KMS-11 (cell line): Measurements from ENCODE around the gene TMEM72.

Experiments used
- H2AFZ ChIP-seq: fragments of 200-600 bp; sonication (generic); 2 replicates; pipeline ENCODE4 v1.6.1; 2016; ENCODE audit warnings: antibody characterized with exemption, mixed run types, low read depth
- H3K27ac ChIP-seq: fragments of 200-600 bp; sonication (generic); 2 replicates; pipeline ENCODE4 v1.6.1; 2016; ENCODE audit warnings: mild to moderate bottlenecking, mixed run types
- H3K27me3 ChIP-seq: fragments of 200-600 bp; sonication (generic); 2 replicates; pipeline ENCODE4 v1.6.1; 2017; ENCODE audit warnings: mild to moderate bottlenecking, low read depth, mixed run types, moderate library complexity; ENCODE audit not compliant: insufficient read depth
- H3K36me3 ChIP-seq: fragments of 200-600 bp; sonication (generic); 2 replicates; pipeline ENCODE4 v1.6.1; 2017; ENCODE audit warnings: mild to moderate bottlenecking, mixed run types; ENCODE audit not compliant: insufficient read depth
- H3K4me1 ChIP-seq: fragments of 200-600 bp; sonication (generic); 2 replicates; pipeline ENCODE4 v1.6.1; 2016; ENCODE audit warnings: mild to moderate bottlenecking, low read depth, mixed run types; ENCODE audit not compliant: poor library complexity, severe bottlenecking
- H3K4me2 ChIP-seq: fragments of 200-600 bp; sonication (generic); 2 replicates; pipeline ENCODE4 v1.7.0; 2016; ENCODE audit warnings: mild to moderate bottlenecking, mixed run types
- H3K4me3 ChIP-seq: fragments of 200-600 bp; sonication (generic); IDR thresholded peaks from 2 replicates; pipeline ENCODE4 v1.6.1; 2017; ENCODE audit warnings: low read depth, low read length, mixed read lengths; ENCODE audit not compliant: insufficient read depth
- H3K79me2 ChIP-seq: fragments of 200-600 bp; sonication (generic); 2 replicates; pipeline ENCODE4 v1.6.1; 2016; ENCODE audit warnings: low read depth, mixed run types; ENCODE audit not compliant: insufficient read depth
- H3K9ac ChIP-seq: fragments of 200-600 bp; sonication (generic); 2 replicates; pipeline ENCODE4 v1.6.1; 2016; ENCODE audit warnings: mild to moderate bottlenecking, mixed run types
- H4K20me1 ChIP-seq: fragments of 200-600 bp; sonication (generic); 2 replicates; pipeline ENCODE4 v1.6.1; 2016; ENCODE audit warnings: mild to moderate bottlenecking, mixed run types; ENCODE audit not compliant: insufficient read depth
- CTCF ChIP-seq: fragments of 200-600 bp; sonication (generic); conservative IDR thresholded peaks from 2 replicates; pipeline ENCODE4 v1.6.1; 2017; ENCODE audit warnings: low read depth, mild to moderate bottlenecking, antibody characterized with exemption, low read length, moderate library complexity, mixed read lengths

TMEM72 gene

GRCh38 chr10:44950326-44951225 lies 39.4 kb downstream of the TMEM72 start:
- Histone ChIP-seq H3K4me3 (no peak overlapping the region), H3K79me2 (no peaks in the 10 kb centered on the region), H3K4me1 (no peaks in the 10 kb centered on the region), H2AFZ (no peak overlapping the region), H3K9ac (no peak overlapping the region), H3K27me3 (no peaks in the 10 kb centered on the region), H3K4me2 (no peak overlapping the region), H4K20me1 (no peaks in the 10 kb centered on the region), H3K36me3 (no peaks in the 10 kb centered on the region), H3K27ac (no peak overlapping the region)
- no peak for TF ChIP-seq CTCF

- Histone ChIP-seq H3K27ac (no peak overlapping the region), H3K4me3 (no peak overlapping the region), H3K79me2 (no peaks in the 10 kb centered on the region), H3K4me1 (no peaks in the 10 kb centered on the region), H3K36me3 (no peaks in the 10 kb centered on the region), H2AFZ (no peak overlapping the region), H3K9ac (no peak overlapping the region), H3K4me2 (no peak overlapping the region), H3K27me3 (no peaks in the 10 kb centered on the region), H4K20me1 (no peaks in the 10 kb centered on the region)
- no peak for TF ChIP-seq CTCF
Measured at GRCh38 chr10:44951576-44952226, 40.6 kb downstream of the TMEM72 start.

- no peak for TF ChIP-seq CTCF
- Histone ChIP-seq H3K4me3 (no peak overlapping the region), H3K27me3 (no peaks in the 10 kb centered on the region), H2AFZ (no peak overlapping the region), H3K36me3 (no peaks in the 10 kb centered on the region), H3K27ac (no peak overlapping the region), H3K79me2 (peaks cover 8% of the 10 kb centered on the region; the same call in 1 of the 2 replicates), H3K4me1 (peaks cover 5% of the 10 kb centered on the region), H3K9ac (no peak overlapping the region), H4K20me1 (no peaks in the 10 kb centered on the region), H3K4me2 (no peak overlapping the region)
Measured at GRCh38 chr10:44952779-44953231, 41.7 kb downstream of the TMEM72 start.

- Histone ChIP-seq H3K27me3 (no peaks in the 10 kb centered on the region), H3K4me2 (no peak overlapping the region), H3K36me3 (no peaks in the 10 kb centered on the region), H3K4me1 (peaks cover 13% of the 10 kb centered on the region), H2AFZ (no peak overlapping the region), H3K4me3 (no peak overlapping the region), H3K27ac (no peak overlapping the region), H3K79me2 (peaks cover 20% of the 10 kb centered on the region; the same call in 1 of the 2 replicates), H4K20me1 (no peaks in the 10 kb centered on the region), H3K9ac (no peak overlapping the region)
- TF ChIP-seq CTCF, result no peak
Measured at GRCh38 chr10:44954042-44954441, 42.9 kb downstream of the TMEM72 start.
